GM18499 (cell line): Measurements from ENCODE around the gene TRMT112.

Experiments used
- ATAC-seq: cut with Tn5 transposase; IDR thresholded peaks from one replicate; pipeline ENCODE4 v1.9.1; 2021; ENCODE audit warnings: moderate number of reproducible peaks; ENCODE audit not compliant: insufficient read depth, unreplicated experiment

Gene TRMT112

GRCh38 chr11:64352099-64352994 lies 35.0 kb upstream of the TRMT112 start:
- ATAC-seq, result no peak

- no peak for ATAC-seq
Observed at GRCh38 chr11:64351136-64351631, 33.8 kb upstream of the TRMT112 start.

DNA sequence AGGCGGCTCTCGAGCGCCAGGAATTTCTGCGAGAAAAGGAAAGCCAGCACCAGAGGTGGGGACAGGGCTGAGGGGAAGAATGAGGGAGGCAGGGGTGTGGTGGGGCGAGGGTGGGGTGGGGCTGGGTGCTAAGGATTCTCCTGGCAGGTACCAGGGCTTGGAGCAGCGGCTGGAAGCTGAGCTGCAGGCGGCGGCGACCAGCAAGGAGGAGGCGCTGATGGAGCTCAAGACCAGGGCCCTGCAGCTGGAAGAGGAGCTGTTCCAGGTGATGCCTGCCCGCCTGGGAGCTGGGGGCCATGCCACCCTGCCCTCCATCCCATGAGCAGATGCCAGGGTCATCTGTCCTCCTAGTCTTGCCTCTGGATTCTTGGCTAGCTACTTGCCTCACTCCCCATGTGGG lies 32.0 kb upstream of the TRMT112 start:
- no peak for ATAC-seq

DNA sequence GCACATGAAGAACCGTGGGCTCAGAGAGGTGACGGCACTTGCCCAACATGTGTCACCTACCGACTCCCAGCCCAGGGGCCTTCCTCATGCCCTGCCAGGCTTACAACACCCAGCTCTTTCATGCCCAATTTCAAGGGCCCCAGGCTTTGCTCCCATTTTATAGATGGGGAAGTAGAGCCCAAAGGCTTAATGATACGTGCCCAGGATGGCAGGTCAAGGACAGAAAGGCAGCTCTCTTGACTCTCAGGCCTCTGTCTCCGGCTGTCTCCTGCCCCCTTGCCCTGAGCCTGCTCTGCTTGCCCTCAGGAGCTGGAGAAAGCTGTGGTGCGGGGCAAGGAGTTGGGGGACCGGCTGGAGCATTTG lies 31.6 kb upstream of the TRMT112 start:
- ATAC-seq, result no peak

DNA sequence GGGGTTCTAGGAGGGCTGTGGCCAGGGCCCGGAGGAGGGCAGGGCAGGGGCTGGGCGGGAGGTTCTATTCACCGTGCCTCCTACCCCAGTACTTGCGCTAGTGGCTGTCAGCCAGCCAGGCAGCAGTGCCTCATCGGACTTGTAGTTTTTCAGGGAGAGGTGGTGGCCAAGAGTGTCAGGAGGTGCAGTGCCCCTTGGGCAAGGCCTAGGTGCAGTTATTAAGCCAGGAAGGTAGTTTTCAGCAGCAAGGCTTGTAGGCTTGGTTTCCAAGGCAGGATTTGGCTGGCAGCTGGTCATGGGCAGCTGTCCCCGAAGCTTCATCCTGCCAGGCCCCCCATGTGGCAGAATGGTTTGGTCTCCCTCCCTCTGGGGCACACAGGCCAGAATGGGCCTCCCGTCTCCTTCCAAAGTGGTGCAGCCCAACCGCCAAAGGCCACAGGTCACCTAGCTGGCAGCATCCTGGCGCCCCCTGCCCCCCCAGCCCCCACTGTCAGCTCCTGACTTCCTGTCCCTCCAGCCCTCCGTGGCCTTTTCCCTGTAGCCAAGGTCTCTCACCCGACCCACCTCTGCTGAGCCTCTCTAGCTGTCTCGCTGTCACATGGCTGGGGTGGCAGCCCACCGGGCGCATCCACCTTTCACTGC lies 31.1 kb upstream of the TRMT112 start:
- ATAC-seq, result no peak

GRCh38 chr11:64347193-64347867 lies 30.0 kb upstream of the TRMT112 start:
- no peak for ATAC-seq

GRCh38 chr11:64344787-64345186 lies 27.4 kb upstream of the TRMT112 start:
- no peak for ATAC-seq

- ATAC-seq, result no peak
Observed at GRCh38 chr11:64343767-64344559, 26.6 kb upstream of the TRMT112 start.

DNA sequence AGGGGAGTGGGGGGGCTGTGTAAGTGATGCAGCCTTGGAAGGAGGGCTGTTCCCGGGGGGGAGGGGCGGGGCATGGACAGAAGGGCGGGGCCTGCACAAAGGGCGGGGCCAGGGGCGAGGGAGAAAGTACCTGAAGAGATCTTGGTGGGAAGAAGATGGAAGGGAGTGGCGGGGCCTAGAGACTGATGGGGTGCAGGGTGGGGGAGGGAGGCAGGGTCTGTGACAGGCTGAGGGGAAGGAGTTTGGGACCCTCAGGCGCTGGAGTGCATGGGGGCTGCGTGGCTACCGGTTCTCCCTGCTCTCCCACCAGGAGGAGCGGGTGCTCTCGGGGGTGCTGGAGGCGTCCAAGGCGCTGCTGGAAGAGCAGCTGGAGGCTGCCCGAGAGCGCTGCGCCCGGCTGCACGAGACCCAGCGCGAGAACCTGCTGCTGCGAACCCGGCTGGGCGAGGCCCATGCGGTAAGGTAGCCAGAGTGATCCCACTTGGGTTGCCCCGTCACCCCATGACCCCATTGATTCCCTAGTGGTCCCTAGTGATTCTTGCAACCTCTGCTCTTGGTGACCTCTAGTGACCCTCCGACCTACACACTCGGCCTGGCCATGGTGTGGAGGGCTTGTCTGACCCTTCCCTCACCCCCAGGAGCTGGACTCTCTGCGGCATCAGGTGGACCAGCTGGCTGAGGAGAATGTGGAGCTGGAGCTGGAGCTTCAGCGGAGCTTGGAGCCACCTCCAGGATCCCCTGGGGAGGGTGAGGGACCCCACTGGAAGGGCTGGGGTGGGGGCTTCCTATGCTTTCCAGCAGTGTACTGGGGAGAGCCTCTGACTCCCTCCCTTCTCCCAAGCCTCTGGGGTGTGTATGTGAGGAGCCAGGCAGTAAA lies 25.7 kb upstream of the TRMT112 start:
- ATAC-seq, result no peak

DNA sequence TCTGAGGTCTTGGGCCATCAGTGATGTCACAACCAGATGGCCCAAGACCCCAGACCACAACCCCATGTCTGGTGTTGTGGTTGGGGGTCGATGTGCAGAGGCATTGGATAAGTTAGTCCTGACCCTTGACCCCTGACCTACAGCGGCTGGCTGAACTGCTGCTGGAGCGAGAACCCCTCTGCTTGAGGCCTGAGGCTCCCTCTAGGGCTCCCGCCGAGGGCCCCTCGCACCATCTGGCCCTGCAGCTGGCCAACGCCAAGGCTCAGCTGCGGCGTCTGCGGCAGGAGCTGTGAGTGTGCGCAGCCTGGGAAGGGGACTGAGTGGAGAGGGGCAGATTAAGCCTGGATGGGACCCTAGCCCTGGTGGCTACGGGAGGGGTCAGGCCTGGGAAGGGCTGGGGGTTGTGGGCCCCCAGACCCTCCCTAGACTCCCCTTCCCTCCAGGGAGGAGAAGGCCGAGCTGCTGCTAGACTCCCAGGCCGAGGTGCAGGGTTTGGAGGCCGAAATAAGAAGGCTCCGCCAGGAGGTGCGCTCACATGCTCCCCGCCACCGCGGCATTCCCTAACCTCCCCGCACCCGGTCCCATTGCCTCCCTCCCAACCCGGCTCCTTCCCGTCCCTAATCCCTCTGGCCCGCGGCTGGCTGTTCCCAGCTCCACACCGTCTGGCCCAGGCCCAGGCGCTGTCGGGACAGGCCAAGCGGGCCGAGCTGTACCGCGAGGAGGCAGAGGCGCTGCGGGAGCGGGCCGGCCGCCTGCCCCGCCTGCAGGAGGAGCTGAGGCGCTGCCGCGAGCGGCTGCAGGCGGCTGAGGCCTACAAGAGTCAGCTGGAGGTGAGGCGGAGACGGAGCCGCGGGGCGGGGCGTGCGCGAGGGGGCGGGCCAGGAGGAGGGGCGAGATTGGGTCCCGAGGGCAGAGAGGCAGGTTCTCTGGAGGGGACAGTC lies 24.8 kb upstream of the TRMT112 start:
- no peak for ATAC-seq

DNA sequence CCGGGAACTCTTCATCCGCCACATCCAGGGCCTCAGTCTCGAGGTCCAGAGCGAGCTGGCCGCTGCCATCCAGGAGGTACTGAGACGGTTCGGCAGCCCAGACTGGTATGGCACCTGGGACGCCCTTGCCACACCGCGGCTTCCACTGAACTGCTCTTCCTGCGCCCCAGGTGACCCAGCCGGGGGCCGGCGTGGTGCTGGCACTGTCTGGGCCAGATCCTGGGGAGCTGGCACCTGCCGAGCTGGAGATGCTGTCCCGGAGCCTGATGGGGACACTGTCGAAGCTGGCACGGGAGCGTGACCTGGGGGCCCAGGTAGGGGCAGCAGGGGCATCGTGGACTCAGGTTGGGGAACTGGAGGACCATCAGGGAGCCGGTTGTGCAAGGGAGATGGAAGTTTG lies 24.1 kb upstream of the TRMT112 start:
- no peak for ATAC-seq

DNA sequence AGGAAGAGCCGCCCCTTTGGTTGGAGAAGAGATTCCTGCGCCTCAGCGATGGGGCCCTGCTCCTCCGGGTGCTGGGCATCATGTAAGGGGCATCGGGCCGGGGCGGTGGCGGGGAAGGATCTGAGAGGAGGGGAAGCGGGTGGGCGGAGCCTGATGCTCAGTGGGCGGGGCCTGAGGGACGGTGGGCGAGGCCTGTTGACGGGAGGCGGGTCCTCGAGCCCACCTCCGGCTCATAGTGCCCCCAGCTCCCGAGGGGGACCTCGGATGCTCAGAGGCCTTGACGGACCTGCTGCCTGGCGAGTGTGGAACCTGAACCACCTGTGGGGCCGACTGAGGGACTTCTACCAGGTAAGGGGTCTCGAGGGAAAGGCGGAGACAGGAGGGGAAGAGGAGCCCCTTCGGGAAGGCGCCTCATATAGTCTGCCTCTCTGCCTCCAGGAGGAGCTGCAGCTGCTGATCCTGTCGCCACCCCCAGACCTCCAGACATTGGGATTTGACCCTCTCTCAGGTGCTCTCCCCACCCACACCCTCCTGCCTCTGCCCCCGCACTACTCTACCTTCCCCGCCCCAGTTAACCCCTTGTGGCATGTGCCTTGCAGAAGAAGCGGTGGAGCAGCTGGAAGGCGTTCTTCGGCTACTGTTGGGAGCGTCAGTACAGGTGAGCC lies 23.4 kb upstream of the TRMT112 start:
- no peak for ATAC-seq

DNA sequence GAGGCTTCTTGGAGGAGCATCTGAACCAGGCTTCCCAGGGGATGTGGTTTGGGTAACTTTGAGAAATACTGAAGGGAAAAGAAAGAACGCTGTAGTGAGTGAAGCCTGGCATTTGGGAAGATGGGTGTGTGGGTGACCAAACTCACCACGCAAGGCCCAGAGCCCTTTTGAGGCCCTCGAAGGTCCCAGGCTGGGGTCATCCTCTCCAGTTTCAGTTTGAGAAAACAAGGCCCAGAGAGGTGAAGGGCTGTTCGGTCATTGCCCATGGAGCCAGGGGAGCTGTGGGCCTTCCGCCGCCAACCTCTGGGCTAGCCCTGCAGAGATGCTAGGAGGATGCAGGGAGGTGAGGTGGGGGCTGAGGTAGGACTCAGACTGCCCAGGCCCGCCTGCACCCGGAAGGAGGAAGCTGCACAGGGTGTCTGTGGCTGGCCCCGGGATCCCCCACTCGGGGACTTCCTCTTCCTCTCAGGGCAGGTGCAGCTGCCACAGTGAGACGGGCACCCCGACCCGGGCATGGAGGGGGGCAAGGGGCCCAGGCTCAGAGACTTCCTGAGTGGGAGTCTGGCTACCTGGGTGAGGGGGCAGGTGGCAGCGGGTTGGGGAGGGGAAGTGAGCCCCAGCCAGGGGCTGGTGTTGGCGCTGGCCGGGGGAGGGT lies 22.5 kb upstream of the TRMT112 start, which contains the start of gene CCDC88B:
Gene CCDC88B, plus strand, starts transcription at position 451 of the 655 bp plus-strand sequence. Its CDS starts 63 bp downstream, at position 514.
- ATAC-seq, result no peak

DNA sequence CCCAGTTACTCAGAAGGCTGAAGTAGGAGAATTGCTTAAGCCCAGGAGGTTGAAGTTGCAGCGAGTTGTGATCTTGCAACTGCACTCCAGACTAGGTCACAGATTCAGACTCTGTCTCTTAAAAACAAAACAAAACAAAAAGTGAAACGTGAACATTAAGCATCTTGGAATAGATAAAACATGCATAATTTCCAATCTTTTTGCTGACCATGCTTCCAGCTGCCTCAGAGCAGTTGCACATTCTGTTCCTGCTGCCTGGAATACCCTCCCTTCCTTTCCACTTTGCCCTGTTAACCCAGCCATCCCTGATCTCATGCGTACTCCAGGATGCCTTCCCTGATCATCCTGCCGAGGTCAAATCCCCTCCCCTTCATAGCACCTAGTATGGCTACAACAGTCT lies 21.9 kb upstream of the TRMT112 start:
- ATAC-seq, result no peak

- ATAC-seq, result no peak
Observed at GRCh38 chr11:64338716-64339115, 21.4 kb upstream of the TRMT112 start.

GRCh38 chr11:64337538-64338249 lies 20.3 kb upstream of the TRMT112 start:
- ATAC-seq, result no peak
